ENCODE data around the gene PAQR3. TPM values are rescaled to one million over a fixed set of nuclear protein-coding genes. Genes with fewer than 3 reads are reported as not detected.

PAQR3 gene
- total and polyA plus RNA-seq, 2 experiments from 2014 or later = 15.9 to 36.3 TPM

DNA sequence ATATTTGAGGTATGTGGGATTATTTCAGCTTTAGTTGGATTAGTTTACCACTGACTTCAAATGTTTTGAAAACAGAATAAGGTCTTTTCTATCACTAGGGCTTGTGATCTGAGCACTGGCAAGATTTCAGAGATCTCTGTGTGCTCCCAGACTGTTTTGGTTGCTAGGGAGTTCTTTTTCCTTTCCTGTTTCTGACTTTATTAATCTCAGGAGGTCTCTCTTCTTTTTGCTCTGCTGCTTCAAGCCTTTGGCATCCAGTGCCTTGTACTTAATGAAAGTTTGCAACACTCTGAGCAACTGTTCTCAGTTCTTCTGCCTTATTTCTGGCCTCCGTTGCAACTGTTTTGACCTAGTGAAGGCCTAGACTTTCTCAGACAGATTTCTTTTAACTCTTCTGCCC is 32.1 kb upstream of the PAQR3 start:
- Mint-ChIP-seq H3K4me3 (no peak overlapping the region), H3K27ac (no peak overlapping the region; the same call in 1 of the 2 replicates), H3K4me1 (no peaks in the 10 kb centered on the region), H3K36me3 (ENCODE audit: low read depth) (no peaks in the 10 kb centered on the region), H3K9me3 (no peaks in the 10 kb centered on the region), H3K27me3 (ENCODE audit: insufficient read depth, low read depth, poor library complexity) (no peaks in the 10 kb centered on the region)
- no peak for DNase-seq (ENCODE audit: low spot score)
- Histone ChIP-seq H3K4me3 (no peak overlapping the region), H3K4me1 (ENCODE audit: insufficient read depth) (no peaks in the 10 kb centered on the region), H3K36me3 (ENCODE audit: insufficient read depth) (no peaks in the 10 kb centered on the region), H2AFZ (no peak overlapping the region), H3F3A (replicated peaks; ENCODE audit: low read depth) (no peaks in the 10 kb centered on the region), H3K9me2 (ENCODE audit: insufficient read depth) (no peaks in the 10 kb centered on the region), H3K79me2 (replicated peaks; ENCODE audit: insufficient read depth) (no peaks in the 10 kb centered on the region), H3K4me2 (no peak overlapping the region), H3K27me3 (ENCODE audit: insufficient read depth) (no peaks in the 10 kb centered on the region), H4K20me1 (replicated peaks; ENCODE audit: insufficient read depth) (no peaks in the 10 kb centered on the region), H3K27ac (ENCODE audit: low read depth) (no peak overlapping the region)
- no peak for ATAC-seq
- no peak for TF ChIP-seq EZH2 (IDR thresholded peaks at IDR 0.05; ENCODE audit: low read depth, unreplicated experiment)
- TF ChIP-seq JUNB (IDR thresholded peaks at IDR 0.05; ENCODE audit: unreplicated experiment) = no peak
- TF ChIP-seq POLR2AphosphoS5 (IDR thresholded peaks at IDR 0.05; ENCODE audit: low read depth) = no peak
- TF ChIP-seq ZNF331 (CRISPR knock-in tag; IDR thresholded peaks at IDR 0.05; ENCODE audit: low read depth) = no peak
- TF ChIP-seq, protein P1, sequence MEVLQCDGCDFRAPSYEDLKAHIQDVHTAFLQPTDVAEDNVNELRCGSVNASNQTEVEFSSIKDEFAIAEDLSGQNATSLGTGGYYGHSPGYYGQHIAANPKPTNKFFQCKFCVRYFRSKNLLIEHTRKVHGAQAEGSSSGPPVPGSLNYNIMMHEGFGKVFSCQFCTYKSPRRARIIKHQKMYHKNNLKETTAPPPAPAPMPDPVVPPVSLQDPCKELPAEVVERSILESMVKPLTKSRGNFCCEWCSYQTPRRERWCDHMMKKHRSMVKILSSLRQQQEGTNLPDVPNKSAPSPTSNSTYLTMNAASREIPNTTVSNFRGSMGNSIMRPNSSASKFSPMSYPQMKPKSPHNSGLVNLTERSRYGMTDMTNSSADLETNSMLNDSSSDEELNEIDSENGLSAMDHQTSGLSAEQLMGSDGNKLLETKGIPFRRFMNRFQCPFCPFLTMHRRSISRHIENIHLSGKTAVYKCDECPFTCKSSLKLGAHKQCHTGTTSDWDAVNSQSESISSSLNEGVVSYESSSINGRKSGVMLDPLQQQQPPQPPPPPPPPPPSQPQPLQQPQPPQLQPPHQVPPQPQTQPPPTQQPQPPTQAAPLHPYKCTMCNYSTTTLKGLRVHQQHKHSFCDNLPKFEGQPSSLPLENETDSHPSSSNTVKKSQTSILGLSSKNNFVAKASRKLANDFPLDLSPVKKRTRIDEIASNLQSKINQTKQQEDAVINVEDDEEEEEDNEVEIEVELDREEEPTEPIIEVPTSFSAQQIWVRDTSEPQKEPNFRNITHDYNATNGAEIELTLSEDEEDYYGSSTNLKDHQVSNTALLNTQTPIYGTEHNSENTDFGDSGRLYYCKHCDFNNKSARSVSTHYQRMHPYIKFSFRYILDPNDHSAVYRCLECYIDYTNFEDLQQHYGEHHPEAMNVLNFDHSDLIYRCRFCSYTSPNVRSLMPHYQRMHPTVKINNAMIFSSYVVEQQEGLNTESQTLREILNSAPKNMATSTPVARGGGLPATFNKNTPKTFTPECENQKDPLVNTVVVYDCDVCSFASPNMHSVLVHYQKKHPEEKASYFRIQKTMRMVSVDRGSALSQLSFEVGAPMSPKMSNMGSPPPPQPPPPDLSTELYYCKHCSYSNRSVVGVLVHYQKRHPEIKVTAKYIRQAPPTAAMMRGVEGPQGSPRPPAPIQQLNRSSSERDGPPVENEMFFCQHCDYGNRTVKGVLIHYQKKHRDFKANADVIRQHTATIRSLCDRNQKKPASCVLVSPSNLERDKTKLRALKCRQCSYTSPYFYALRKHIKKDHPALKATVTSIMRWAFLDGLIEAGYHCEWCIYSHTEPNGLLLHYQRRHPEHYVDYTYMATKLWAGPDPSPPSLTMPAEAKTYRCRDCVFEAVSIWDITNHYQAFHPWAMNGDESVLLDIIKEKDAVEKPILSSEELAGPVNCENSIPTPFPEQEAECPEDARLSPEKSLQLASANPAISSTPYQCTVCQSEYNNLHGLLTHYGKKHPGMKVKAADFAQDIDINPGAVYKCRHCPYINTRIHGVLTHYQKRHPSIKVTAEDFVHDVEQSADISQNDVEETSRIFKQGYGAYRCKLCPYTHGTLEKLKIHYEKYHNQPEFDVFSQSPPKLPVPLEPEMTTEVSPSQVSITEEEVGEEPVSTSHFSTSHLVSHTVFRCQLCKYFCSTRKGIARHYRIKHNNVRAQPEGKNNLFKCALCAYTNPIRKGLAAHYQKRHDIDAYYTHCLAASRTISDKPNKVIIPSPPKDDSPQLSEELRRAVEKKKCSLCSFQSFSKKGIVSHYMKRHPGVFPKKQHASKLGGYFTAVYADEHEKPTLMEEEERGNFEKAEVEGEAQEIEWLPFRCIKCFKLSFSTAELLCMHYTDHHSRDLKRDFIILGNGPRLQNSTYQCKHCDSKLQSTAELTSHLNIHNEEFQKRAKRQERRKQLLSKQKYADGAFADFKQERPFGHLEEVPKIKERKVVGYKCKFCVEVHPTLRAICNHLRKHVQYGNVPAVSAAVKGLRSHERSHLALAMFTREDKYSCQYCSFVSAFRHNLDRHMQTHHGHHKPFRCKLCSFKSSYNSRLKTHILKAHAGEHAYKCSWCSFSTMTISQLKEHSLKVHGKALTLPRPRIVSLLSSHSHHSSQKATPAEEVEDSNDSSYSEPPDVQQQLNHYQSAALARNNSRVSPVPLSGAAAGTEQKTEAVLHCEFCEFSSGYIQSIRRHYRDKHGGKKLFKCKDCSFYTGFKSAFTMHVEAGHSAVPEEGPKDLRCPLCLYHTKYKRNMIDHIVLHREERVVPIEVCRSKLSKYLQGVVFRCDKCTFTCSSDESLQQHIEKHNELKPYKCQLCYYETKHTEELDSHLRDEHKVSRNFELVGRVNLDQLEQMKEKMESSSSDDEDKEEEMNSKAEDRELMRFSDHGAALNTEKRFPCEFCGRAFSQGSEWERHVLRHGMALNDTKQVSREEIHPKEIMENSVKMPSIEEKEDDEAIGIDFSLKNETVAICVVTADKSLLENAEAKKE (CRISPR knock-in tag; IDR thresholded peaks at IDR 0.05) = no peak
- TF ChIP-seq NANOG (IDR thresholded peaks at IDR 0.05; ENCODE audit: borderline replicate concordance) = no peak
- no peak for TF ChIP-seq EZH2phosphoT487 (IDR thresholded peaks at IDR 0.05; ENCODE audit: unreplicated experiment)
- no peak for TF ChIP-seq STAT1 (IDR thresholded peaks at IDR 0.05; ENCODE audit: unreplicated experiment)
- no peak for TF ChIP-seq CREB1 (CRISPR knock-in tag; IDR thresholded peaks at IDR 0.05; ENCODE audit: low read depth)

All from GM23338 (cell line).